ENCODE measurements around the gene THSD4. TPM values are rescaled to one million over a fixed set of nuclear protein-coding genes. Genes with fewer than 3 reads are reported as not detected.

Gene THSD4
- total RNA-seq, 2 experiments from 2014 or later: not detected

DNA sequence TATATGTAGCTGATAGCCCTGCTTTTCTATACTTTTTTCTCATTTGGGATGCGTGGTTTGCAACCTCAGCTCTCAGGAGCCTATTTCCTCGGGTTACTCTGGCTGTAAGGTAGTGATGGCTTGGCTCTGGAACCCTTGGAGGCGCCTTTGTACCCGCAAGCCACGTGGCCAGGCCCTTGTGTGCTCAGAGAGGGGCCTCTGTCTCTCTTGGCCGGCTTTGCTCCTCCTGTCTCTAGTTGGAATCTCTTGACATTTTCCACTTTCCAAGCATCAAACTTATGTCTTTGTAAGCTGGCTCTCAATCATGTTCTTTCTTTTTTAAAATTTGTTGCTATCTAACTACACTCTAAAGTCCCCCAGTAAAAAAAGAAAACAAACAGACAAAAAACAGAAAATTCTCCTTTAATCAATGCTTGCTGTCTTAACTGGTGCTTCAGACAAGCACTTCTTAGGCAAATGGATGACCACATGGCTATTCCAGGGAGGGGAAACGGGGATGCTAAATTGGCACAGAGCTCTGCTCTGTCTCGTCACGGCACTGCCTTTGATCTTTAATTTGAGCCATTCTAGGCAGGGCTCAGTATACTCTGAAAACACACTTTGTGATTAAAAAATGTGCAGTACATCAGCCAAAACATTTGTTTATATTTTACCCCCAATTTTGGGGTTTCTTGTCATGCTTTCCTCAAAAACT, 514.7 kb downstream of the THSD4 start:
- DNase-seq: no peak
- H3K27ac Mint-ChIP-seq: no peak overlapping the region
- no peaks in the 10 kb centered on the region for H3K9me3 Mint-ChIP-seq
- no peak overlapping the region for H3K4me3 Mint-ChIP-seq
- H3K27me3 Mint-ChIP-seq: peaks cover 13% of the 10 kb centered on the region
- H3K4me1 Mint-ChIP-seq (ENCODE audit: low read depth): no peaks in the 10 kb centered on the region
- intact Hi-C loops (cut with micrococcal nuclease): no loop called here
- ChIA-PET CTCF (no interaction called here), POLR2A (no interaction called here)
- no peaks in the 10 kb centered on the region for H3K36me3 Mint-ChIP-seq

DNA sequence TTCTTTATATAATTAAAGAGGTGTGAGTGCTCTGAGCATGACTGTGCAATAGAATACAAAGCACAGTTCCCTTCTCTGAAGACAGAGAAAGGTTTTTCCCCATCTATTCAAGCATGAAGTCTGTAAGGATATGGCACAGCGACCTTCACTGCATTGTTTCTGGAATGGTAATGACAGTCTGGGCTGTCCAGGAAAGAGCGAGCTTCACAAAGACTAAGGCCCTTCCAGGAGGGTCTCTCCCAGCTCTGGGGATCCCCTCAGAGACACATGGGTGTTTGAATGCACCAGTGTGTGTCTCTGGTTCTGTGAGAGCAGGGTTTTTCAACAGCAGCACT, 515.2 kb downstream of the THSD4 start:
- Mint-ChIP-seq H3K4me3 (no peak overlapping the region), H3K27ac (no peak overlapping the region), H3K9me3 (no peaks in the 10 kb centered on the region), H3K27me3 (peaks cover 18% of the 10 kb centered on the region), H3K4me1 (ENCODE audit: low read depth) (no peaks in the 10 kb centered on the region), H3K36me3 (no peaks in the 10 kb centered on the region)
- CTCF ChIA-PET: no interaction called here
- POLR2A ChIA-PET: no interaction called here
- intact Hi-C loops (cut with micrococcal nuclease): no loop called here
- no peak for DNase-seq

- Mint-ChIP-seq H3K4me3 (no peak overlapping the region), H3K4me1 (ENCODE audit: low read depth) (no peaks in the 10 kb centered on the region), H3K36me3 (no peaks in the 10 kb centered on the region), H3K27me3 (peaks cover 21% of the 10 kb centered on the region), H3K27ac (no peak overlapping the region), H3K9me3 (no peaks in the 10 kb centered on the region)
- intact Hi-C loops (cut with micrococcal nuclease): no loop called here
- ChIA-PET POLR2A (no interaction called here), CTCF (no interaction called here)
- no peak for DNase-seq
Observed at GRCh38 chr15:71632576-71633195, 517.4 kb downstream of the THSD4 start.

- POLR2A ChIA-PET: no interaction called here
- H3K27ac Mint-ChIP-seq: no peak overlapping the region
- no peaks in the 10 kb centered on the region for H3K36me3 Mint-ChIP-seq
- H3K9me3 Mint-ChIP-seq: no peaks in the 10 kb centered on the region
- no peak overlapping the region for H3K4me3 Mint-ChIP-seq
- no peaks in the 10 kb centered on the region for H3K4me1 Mint-ChIP-seq (ENCODE audit: low read depth)
- CTCF ChIA-PET: no interaction called here
- no peak for DNase-seq
- H3K27me3 Mint-ChIP-seq: peaks cover 20% of the 10 kb centered on the region
- intact Hi-C loops (cut with micrococcal nuclease): no loop called here
Observed at GRCh38 chr15:71634820-71635560, 519.7 kb downstream of the THSD4 start.

DNA sequence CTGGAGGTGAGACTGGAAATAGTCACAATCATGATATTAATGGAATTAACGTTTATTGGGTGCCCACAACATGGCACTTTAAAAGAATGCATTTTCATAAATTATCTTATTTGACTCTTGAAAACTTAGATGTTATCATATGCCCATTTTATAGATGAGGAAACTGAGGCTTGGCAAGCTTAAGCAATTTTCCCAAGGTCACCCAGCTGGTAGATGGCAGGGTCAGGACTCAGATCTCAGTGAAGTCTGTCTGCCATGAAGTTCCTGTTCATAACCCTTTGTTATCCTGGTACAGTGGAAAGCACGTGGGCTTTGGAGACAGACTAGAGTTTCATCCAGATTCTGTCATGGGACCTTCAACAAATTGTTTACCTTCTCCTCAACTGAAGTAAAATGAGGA, 520.5 kb downstream of the THSD4 start:
- ChIA-PET POLR2A (no interaction called here), CTCF (no interaction called here)
- Mint-ChIP-seq H3K27ac (no peak overlapping the region), H3K4me1 (ENCODE audit: low read depth) (no peaks in the 10 kb centered on the region), H3K27me3 (peaks cover 20% of the 10 kb centered on the region), H3K4me3 (no peak overlapping the region), H3K9me3 (no peaks in the 10 kb centered on the region), H3K36me3 (no peaks in the 10 kb centered on the region)
- no peak for DNase-seq
- intact Hi-C loops (cut with micrococcal nuclease): no loop called here

DNA sequence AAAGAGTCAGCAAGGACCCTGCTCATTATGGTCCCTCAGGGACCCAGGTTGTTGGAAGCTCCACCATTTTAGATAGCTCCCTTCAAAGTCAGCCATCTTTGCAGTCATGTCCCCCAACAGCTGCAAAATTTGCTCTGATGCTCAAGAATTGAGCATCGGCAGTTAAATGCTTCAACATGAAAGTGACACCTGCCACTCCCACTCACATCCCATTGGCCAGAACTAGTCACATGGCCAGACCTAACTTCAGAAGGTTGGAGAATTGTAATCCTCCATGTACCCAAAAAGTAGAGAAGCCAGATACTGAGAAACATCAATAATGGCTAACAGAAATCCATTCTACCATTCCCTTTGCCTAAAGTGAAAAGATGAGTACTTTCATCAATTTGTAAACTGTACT, 523.6 kb downstream of the THSD4 start:
- Mint-ChIP-seq H3K4me1 (ENCODE audit: low read depth) (no peaks in the 10 kb centered on the region), H3K27ac (no peak overlapping the region), H3K36me3 (no peaks in the 10 kb centered on the region), H3K9me3 (no peaks in the 10 kb centered on the region), H3K4me3 (no peak overlapping the region), H3K27me3 (peaks cover 17% of the 10 kb centered on the region)
- no peak for DNase-seq
- intact Hi-C loops (cut with micrococcal nuclease): no loop called here
- POLR2A ChIA-PET: no interaction called here
- CTCF ChIA-PET: no interaction called here

GRCh38 chr15:71639471-71639870, 524.2 kb downstream of the THSD4 start:
- no peak for DNase-seq
- Mint-ChIP-seq H3K36me3 (no peaks in the 10 kb centered on the region), H3K27ac (no peak overlapping the region), H3K4me1 (ENCODE audit: low read depth) (no peaks in the 10 kb centered on the region), H3K27me3 (peaks cover 14% of the 10 kb centered on the region), H3K4me3 (no peak overlapping the region), H3K9me3 (no peaks in the 10 kb centered on the region)
- CTCF ChIA-PET: interaction anchor here (0.6 kb wide), 1 partner anchor 155 kb away, joined by 4 read pairs; no protein-coding TSS in a partner anchor
- POLR2A ChIA-PET: no interaction called here
- intact Hi-C loops (cut with micrococcal nuclease): no loop called here

DNA sequence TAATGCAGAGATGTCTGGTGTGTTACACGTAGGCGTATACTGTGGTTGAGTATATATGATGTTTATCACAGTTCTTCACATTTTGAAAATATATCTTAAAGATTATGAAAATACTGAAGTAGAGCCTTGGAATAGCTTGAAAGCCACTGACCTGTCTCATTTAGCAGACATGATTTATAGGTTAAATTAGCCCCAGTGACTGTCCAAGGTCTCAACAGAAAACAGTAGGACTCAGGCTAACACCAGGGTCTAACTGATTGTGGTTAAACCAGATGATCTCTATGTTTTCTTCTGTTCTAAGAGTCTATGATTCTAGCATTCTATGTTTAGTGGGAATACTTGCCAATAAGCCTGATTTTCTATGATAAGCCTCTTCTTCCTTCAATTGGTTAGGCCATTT, 528.6 kb downstream of the THSD4 start:
- CTCF ChIA-PET: no interaction called here
- Mint-ChIP-seq H3K27ac (no peak overlapping the region), H3K27me3 (peaks cover 2% of the 10 kb centered on the region), H3K4me1 (ENCODE audit: low read depth) (no peaks in the 10 kb centered on the region), H3K9me3 (peaks cover 6% of the 10 kb centered on the region), H3K36me3 (no peaks in the 10 kb centered on the region), H3K4me3 (no peak overlapping the region)
- intact Hi-C loops (cut with micrococcal nuclease): no loop called here
- DNase-seq: no peak
- POLR2A ChIA-PET: no interaction called here

DNA sequence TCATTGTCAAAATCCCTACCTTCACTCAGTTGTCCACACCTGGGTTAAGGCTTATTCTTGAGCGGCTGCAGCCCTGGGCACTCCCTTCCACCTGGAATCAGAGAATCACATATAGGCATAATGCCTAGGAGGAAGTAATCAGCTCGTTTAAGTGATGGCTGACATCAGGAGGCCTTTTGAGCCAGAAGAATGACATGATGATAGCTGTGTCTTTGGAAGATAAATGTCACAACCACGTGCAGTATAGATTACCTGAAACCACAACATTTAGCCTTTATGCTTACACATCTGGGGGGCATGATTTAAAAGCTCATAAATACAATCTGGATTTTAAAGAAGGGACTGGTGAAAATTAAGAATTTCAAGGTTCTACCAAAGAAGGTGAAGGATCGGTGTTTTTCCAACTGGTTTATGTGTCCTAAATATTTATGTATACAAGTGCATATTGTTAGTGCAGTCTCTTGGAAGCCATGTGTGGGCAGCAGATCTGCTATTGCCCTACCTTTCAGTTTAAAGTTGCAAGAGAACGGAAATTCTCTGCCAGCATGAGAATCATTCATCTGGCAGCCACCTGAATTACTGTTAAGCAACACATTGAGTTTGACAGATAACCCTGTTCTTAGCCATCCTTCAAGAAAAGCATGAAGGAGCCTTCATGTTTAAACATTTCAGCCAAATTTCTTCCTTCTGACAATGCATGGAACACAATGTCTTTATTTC, 531.7 kb downstream of the THSD4 start:
- Mint-ChIP-seq H3K9me3 (peaks cover 6% of the 10 kb centered on the region), H3K27me3 (no peaks in the 10 kb centered on the region), H3K36me3 (no peaks in the 10 kb centered on the region), H3K4me1 (ENCODE audit: low read depth) (no peaks in the 10 kb centered on the region), H3K27ac (no peak overlapping the region), H3K4me3 (no peak overlapping the region)
- POLR2A ChIA-PET: no interaction called here
- CTCF ChIA-PET: no interaction called here
- intact Hi-C loops (cut with micrococcal nuclease): no loop called here
- DNase-seq: no peak

DNA sequence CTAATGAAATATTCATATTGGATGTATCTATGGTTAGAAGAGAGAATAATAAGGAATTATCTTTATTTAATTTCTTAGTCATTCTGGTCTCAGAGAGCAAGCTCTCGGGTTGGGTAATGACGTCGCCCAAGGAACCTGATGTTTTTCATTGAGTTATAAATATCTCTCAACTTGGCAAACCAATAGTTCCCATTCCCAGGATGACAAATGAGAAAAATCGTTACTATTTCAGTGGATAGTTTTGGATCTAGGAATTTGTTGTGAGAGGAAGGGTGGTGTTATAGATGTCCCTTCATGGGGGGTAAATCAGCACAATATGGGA, 532.2 kb downstream of the THSD4 start:
- Mint-ChIP-seq H3K4me3 (no peak overlapping the region), H3K36me3 (no peaks in the 10 kb centered on the region), H3K9me3 (peaks cover 6% of the 10 kb centered on the region), H3K27ac (no peak overlapping the region), H3K27me3 (no peaks in the 10 kb centered on the region), H3K4me1 (ENCODE audit: low read depth) (no peaks in the 10 kb centered on the region)
- DNase-seq: no peak
- CTCF ChIA-PET: no interaction called here
- intact Hi-C loops (cut with micrococcal nuclease): no loop called here
- POLR2A ChIA-PET: no interaction called here

DNA sequence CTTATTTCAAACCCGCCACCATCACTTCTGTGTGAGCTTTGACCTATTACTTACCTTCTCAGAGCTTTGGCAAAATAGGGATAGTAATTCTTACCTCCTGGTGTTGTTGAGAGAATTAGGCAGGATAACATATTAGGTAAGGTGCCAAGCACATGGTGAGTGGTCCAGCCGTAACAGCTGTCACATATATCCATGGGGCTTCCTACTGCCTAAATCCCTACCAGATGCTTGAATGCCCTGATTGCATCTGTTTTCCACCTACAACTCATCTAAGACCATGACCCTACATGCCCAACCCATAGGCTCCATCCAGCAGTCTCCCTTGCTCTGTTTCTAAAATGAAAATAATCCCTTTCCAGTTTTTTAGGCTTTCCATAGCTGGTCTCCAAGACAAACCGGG, 532.8 kb downstream of the THSD4 start:
- no peaks in the 10 kb centered on the region for H3K36me3 Mint-ChIP-seq
- intact Hi-C loops (cut with micrococcal nuclease): no loop called here

GRCh38 chr15:71649894-71650293, 534.6 kb downstream of the THSD4 start:
- no peak for DNase-seq
- ChIA-PET CTCF (no interaction called here), POLR2A (no interaction called here)
- Mint-ChIP-seq H3K36me3 (no peaks in the 10 kb centered on the region), H3K9me3 (peaks cover 6% of the 10 kb centered on the region), H3K4me1 (ENCODE audit: low read depth) (no peaks in the 10 kb centered on the region), H3K4me3 (no peak overlapping the region), H3K27ac (no peak overlapping the region), H3K27me3 (no peaks in the 10 kb centered on the region)
- intact Hi-C loops (cut with micrococcal nuclease): loop anchor here (10.0 kb wide), 1 partner anchor 205 kb away; no protein-coding TSS in a partner anchor

More for the DNA sequence above, 532.8 kb downstream of the THSD4 start:
- POLR2A ChIA-PET: no interaction called here
- no peaks in the 10 kb centered on the region for H3K27me3 Mint-ChIP-seq
- no peak overlapping the region for H3K4me3 Mint-ChIP-seq
- no peaks in the 10 kb centered on the region for H3K4me1 Mint-ChIP-seq (ENCODE audit: low read depth)
- no peak overlapping the region for H3K27ac Mint-ChIP-seq
- H3K9me3 Mint-ChIP-seq: peaks cover 6% of the 10 kb centered on the region
- DNase-seq: no peak
- CTCF ChIA-PET: no interaction called here

All from activated CD4-positive, alpha-beta memory T cell treated with anti-CD3 and anti-CD28 coated beads for 36 hours (primary cell).